ENCODE results near the gene MAPT.
"Not testable (repeated sequence)": the region's sequence is repeated elsewhere in the genome, so short reads cannot be mapped to it uniquely, and the experiment has no call there.

MAPT gene

DNA sequence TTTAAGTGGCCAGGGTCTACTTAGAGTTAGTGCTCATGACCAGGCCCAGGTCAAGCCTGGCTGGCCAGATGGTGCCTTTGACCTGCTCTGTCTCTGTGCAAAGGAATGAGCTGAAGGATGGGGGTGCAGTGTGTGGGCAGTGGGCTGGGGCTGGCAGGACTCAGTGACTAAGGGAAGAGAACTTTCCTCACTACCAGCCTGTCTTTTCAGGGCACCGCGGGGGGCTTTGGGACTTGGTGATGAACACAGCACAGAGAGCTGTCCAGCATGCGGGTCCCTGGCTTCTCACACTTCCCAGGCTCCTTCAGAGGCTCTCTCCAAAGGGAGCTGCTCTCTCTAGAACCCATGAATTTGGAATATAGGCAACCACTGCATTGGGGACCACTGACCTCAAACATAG is 61.7 kb downstream of the MAPT start:
- DNase-seq: no peak

DNA sequence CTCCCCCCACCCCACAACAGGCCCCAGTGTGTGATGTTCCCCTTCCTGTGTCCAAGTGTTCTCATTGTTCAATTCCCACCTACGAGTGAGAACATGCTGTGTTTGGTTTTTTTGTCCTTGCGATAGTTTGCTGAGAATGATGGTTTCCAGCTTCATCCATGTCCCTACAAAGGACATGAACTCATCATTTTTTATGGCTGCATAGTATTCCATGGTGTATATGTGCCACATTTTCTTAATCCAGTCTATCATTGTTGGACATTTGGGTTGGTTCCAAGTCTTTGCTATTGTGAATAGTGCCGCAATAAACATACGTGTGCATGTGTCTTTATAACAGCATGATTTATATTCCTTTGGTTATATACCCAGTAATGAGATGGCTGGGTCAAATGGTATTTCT is 62.4 kb downstream of the MAPT start:
- DNase-seq: not testable (repeated sequence)

DNA sequence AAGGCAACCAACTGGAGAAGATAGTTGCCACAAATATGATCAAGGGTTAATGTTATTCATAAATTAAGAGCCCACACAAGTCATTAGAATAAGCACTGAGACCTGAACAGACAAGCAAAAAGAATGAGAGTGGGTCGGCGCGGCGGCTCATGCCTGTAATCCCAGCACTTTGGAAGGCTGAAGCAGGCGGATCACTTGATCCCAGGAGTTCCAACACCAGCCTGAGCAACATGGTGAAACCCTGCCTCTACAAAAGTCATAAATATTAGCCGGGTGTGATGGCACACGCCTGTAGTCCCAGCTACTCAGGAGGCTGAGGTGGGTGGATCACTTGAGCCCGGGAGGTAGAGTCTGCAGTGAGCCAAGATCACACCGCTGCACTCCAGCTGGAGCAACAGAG is 64.0 kb downstream of the MAPT start:
- no peak for DNase-seq

GRCh38 chr17:45958994-45959665 is 64.8 kb downstream of the MAPT start:
- DNase-seq: no peak

GRCh38 chr17:45960311-45960710 is 66.0 kb downstream of the MAPT start:
- no peak for DNase-seq

- no peak for DNase-seq
Measured at GRCh38 chr17:45961206-45961605, 66.9 kb downstream of the MAPT start.

DNA sequence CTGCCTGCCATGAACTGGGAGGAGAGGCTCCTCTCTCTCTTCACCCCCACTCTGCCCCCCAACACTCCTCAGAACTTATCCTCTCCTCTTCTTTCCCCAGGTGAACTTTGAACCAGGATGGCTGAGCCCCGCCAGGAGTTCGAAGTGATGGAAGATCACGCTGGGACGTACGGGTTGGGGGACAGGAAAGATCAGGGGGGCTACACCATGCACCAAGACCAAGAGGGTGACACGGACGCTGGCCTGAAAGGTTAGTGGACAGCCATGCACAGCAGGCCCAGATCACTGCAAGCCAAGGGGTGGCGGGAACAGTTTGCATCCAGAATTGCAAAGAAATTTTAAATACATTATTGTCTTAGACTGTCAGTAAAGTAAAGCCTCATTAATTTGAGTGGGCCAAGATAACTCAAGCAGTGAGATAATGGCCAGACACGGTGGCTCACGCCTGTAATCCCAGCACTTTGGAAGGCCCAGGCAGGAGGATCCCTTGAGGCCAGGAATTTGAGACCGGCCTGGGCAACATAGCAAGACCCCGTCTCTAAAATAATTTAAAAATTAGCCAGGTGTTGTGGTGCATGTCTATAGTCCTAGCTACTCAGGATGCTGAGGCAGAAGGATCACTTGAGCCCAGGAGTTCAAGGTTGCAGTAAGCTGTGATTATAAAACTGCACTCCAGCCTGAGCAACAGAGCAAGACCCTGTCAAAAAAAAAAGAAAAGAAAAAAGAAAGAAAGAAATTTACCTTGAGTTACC is 68.0 kb downstream of the MAPT start:
- DNase-seq: no peak

- DNase-seq: no peak
Measured at GRCh38 chr17:45963283-45963682, 68.9 kb downstream of the MAPT start.

GRCh38 chr17:45963889-45964288 is 69.5 kb downstream of the MAPT start:
- no peak for DNase-seq

DNA sequence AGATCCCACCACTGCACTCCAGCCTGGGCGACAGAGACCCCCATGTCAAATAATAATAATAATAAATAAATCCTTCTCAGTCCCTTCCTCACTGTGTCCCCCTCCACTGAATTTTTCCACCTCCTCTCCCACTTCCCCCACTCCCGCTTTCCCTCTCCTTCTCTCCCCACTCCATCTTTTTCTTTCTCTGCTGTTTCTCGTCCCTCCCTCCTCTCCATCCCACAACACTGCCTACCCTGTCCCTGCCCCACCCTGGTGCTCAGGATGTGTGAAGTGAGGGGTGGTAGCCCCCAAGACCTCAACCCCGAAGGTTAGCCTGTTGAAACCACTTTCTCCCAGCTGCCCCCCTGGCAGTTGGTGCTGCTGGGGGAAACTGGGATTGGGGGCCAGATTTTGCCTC is 70.3 kb downstream of the MAPT start:
- DNase-seq: no peak

DNA sequence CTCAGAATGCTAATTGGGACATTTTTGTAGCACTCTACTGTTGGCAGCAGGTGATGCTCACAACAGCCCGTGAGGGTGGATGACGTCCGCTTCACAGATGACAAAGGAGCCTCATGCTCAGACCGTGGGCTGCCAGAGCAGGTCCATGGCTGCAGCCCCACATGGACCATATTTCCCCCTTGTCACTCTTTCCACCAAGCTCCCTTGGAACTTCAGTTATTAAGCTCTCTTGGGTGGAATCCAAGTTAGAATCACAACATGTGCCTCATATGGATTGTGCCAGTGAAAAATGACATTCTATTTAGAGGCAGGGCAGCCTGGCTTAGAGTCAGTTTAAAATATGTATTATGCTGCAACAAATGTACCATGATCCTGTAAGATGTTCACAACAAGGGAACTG is 71.5 kb downstream of the MAPT start:
- DNase-seq: no peak

DNA sequence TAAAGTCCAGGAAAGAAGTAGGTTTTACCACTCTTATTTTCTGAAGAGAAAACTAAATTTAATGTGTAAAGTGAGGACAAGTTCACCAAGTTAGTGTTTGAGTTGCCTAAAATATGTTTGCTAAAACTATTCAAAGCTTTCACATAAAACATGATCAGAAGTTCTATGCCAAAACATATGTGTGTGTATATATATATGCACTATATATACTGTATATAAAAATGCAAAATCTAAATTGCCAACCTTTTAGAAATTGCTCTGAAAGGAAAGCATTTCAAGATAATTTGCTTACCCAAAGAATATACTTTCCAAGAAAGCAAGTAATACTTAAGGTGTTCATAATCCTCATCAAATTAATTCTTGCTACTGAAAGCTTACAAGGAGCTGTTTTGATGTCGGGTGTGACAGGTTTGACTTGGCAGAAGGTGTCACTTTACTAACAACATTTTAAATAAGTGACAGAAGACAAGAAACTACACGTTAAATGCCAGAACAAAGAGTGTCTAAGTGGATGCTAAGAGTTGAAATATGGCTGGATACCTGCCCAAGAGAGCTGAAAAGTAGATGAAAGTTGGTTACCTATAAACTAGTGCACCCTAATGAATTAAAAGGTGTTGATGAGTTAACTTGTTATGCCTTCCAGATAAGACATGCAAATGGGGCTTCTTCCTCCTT is 72.4 kb downstream of the MAPT start:
- no peak for DNase-seq

- DNase-seq: no peak
Measured at GRCh38 chr17:45967378-45967777, 73.0 kb downstream of the MAPT start.

DNA sequence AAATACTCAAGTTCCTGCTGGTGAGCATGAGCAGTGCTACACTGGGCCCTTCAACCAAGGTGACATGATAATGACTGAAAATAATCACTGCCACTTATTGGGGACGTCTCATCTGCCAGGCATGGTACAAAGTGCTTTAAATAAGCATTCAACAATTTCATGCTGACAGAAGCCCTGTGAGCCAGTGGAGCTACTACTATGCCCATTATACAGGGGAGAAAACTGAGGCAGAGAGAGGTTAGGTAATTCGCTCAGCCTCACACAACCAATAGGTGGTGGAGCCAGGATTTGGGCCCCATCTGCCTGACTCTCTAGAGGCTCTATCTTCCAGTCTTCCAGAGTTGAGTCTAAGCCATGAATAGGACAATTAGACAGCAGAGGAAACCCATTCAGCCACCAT is 74.4 kb downstream of the MAPT start:
- no peak for DNase-seq

DNA sequence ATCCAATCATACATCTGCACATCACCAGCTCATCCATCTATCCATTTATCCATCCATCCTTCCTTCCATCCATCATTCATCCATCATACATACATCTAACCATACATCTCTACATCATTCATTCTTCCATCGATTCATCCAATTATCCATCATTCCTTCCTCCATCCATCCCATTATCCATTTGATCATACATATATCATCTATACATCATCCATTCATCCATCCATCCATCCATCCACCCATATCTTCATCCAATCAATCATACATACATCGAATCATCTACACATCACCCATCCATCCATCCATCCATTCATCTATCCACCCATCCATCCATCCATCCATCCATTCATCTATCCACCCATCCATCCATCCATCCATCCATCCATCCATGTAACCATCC is 75.4 kb downstream of the MAPT start:
- DNase-seq: no peak

DNA sequence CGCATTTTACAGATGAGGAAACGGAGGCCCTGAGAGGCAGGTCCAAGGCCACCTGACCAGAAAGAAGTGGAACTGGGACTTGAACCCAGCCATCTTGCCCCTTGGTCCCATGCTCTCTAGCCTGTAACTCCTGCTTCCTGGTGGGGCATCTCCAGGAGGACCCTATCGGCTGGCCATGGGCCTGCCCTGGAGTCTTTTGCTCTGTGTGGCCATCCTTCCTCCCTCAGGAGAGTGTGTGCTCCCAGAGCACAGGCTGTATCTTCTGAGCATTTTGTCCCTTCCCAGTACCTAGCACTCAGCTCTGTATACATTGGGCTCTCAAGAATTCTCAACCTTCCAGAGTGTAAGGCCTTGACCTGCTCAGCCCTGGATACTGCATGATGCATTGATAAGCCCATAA is 76.3 kb downstream of the MAPT start:
- DNase-seq: no peak

DNA sequence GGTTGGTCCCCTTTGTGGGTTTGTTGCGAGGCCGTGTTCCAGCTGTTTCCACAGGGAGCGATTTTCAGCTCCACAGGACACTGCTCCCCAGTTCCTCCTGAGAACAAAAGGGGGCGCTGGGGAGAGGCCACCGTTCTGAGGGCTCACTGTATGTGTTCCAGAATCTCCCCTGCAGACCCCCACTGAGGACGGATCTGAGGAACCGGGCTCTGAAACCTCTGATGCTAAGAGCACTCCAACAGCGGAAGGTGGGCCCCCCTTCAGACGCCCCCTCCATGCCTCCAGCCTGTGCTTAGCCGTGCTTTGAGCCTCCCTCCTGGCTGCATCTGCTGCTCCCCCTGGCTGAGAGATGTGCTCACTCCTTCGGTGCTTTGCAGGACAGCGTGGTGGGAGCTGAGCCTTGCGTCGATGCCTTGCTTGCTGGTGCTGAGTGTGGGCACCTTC is 77.4 kb downstream of the MAPT start:
- DNase-seq: no peak

- DNase-seq: no peak
Measured at GRCh38 chr17:45972531-45972930, 78.2 kb downstream of the MAPT start.

- DNase-seq: no peak
Measured at GRCh38 chr17:45973099-45973780, 78.9 kb downstream of the MAPT start.

DNA sequence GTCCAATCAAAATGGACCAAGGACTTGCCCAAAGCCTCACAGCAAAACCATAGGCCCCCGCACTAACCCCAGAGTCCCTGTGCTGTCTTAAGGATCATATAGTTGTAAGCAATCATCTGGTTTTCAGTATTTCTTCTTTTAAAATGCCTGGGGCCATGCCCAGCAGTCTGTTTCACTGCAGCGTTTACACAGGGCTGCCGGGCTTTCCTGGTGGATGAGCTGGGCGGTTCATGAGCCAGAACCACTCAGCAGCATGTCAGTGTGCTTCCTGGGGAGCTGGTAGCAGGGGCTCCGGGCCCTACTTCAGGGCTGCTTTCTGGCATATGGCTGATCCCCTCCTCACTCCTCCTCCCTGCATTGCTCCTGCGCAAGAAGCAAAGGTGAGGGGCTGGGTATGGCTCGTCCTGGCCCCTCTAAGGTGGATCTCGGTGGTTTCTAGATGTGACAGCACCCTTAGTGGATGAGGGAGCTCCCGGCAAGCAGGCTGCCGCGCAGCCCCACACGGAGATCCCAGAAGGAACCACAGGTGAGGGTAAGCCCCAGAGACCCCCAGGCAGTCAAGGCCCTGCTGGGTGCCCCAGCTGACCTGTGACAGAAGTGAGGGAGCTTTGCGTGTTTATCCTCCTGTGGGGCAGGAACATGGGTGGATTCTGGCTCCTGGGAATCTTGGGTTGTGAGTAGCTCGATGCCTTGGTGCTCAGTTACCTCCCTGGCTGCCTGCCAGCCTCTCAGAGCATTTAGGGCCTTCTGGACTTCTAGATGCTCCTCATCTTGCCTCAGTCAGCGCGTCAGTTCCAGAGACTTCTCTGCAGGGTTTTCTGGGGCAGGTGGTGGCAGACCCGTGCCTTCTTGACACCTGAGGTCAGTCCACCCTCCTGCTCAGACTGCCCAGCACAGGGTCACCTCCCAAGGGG is 79.8 kb downstream of the MAPT start:
- no peak for DNase-seq

- DNase-seq: no peak
Measured at GRCh38 chr17:45974916-45975630, 80.7 kb downstream of the MAPT start.
